DMS153 treated with DMSO at 0.1 percent for 48 hours (cell line): Measurements from ENCODE around the gene FHAD1.
"Not testable (repeated sequence)": the region's sequence is repeated elsewhere in the genome, so short reads cannot be mapped to it uniquely, and the experiment has no call there.

Experiments used
- DNase-seq: peaks from one replicate; lab custom pipeline; 2025; ENCODE audit not compliant: unreplicated experiment; lab: John Stamatoyannopoulos, UW

FHAD1 gene

DNA sequence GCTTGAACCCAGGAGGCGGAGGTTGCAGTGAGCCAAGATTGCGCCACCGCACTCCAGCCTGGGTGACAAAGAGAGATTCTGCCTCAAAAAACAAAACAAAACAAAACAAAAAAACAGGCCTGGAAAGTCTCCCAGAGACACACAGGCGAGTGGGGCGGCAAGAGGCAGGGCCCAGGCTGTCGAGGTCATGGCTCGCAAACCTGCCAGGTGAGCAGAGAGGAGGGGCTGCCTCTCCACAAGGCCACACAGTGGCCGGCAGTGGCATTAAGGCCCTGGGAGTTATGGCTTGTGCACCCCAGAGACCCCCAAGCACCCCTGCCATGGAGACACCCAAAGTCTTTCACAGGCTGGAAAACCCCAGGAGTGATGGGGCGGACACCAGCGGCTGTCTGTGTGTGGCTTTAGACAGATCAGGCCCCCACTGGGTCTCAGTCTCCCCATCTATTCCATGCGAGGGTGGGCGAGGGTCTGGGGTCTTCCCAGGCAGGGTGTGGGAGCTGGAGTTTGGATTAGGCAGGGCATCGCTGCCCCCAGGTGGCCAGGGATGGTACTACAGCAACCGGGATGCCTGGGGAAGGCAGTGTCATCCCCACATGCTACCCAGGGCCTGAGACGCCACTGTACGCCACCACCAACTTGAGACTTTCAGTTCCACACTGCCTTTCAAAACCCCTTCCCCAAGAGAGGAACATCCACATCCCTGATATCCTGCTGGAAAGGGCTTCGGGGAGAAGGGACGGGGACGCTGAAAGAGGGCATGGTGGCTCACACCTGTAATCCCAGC lies 184.0 kb downstream of the FHAD1 start:
- no peak for DNase-seq

DNA sequence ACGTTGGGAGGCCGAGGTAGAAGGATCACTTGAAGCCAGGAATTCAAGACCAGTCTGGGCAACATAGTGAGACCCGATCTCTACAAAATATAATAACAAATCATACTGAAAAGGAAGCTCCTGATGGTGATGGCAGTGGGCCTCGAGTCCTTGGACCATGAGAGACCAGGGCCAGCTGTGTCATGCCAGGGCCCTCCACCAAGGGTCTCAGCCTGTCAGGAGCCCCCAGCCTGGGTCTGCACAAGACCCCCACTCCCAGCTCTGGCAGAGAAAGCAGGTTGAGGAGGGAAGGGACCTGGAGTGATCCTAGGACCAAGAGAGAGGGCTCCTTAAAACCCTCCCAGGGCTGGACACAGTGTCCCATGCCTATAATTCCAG lies 184.5 kb downstream of the FHAD1 start:
- no peak for DNase-seq

DNA sequence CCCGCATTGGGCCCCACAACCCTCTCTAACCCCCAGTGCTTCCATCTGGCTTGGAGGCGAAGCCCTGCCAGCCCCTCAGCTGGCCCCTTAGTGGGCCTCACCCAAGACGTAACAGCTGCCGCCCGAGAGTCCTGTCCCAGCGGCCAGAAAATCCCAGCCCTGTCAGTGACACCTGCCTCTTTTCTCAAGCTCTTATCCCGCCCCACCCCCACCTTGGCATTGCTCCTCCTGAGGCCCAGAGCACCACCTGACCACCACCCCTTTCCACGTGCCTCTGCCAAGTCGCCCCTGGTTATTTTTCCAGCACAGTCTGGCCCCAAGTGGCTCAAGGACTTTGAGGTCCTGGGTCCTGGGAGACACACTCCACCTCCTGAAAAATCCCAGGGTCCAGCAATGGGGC lies 185.3 kb downstream of the FHAD1 start:
- no peak for DNase-seq

DNA sequence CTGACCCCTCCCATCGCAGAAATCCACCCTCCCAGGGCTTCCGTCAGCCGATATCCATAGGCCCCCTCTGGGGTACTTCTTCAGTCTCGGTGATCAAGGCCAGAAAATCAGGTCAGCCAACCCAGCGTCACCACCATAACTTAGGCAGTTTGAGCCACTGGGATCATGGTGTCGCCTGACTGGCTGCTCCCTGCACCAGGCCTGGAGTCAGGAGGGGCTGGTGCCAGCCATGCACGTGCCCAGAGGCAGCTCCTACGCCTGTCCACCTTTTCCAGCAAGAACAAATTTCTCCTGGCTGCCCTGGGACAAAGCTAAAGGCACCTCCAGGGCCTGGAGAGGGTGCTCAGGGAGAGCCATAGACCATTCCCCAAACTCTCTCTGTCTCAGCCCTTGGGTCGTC lies 186.4 kb downstream of the FHAD1 start:
- DNase-seq = no peak

DNA sequence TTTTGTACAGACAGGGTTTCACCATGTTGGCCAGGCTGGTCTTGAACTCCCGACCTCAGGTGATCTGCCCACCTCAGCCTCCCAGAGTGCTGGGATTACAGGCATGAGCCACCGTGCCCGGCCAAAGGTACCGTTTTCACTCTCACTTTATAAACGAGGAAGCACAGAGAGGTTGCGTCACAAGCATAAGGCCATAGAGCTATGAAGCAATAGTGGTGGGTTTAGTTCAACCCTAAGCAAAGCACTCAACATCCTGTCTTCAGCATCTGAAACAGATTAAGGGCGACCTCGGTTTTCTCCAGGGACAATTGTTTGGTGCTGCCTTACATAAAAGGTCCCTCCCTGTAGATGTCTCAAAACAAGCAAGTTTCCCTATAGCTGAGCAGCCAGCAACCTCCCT lies 187.7 kb downstream of the FHAD1 start:
- DNase-seq = not testable (repeated sequence)

DNA sequence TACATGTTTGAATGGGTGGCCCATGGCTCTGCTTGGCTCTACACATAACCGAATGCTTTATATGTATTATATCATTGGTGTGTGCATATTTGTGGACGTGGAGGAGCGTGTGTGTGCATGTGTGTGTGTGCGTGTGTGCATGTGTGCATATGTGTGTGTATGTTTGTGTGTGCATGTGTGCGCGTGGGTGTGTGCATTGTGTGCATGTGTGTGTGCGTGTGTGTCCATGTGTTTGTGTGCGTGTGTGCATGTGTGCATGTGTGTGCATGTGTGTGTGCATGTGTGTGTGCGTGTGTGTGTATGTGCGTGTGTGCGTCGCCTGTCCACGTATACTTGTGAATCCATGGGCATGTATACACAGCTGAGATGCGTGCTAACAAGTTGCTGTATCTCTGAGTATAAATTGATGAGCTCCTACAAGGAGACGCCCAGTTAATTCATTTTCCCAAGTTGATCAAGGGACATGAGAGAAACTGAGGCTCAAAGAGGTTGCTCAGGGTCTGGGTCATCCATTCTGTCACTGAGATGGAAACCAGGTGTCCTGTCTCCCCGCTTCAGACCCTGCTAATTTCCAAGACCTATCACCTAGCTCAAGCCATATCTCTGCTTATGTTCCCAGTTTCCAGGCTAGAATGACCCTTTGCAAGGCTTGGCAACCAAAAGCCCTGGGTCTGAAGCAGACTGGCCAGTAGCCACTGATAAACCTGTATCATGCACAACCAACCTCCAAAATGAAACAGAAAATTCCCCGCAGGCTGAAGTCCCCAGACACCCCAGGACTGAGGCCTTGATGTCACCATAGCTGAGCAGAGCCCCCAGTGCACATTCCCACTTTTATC lies 188.4 kb downstream of the FHAD1 start:
- DNase-seq = no peak

DNA sequence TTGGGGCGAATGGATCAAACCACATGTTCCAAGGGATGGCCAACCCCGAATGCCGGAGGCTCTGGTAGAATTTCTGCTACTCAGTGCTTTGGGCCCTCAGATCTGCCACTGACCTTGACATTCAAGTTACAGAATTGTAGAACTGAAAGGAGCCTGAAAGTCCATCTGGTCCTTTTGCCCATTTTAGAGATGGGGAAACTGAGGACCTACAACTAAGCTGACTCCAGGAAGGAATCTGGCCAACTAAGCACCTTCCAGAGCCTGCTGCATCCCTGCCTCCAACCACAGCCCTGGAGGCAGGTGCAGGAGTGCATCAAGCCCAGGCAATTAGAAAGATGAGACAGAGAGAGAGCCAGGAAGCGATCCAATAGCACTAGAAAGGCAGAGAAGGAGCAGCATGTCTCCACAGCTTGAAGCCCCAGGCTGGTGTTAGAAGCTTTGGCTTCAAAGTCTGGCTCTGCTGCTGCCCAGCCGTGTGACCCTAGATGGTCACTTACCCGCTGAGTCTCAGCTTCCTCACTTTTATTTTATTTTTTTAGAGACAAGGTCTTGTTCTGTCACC lies 189.9 kb downstream of the FHAD1 start:
- no peak for DNase-seq

DNA sequence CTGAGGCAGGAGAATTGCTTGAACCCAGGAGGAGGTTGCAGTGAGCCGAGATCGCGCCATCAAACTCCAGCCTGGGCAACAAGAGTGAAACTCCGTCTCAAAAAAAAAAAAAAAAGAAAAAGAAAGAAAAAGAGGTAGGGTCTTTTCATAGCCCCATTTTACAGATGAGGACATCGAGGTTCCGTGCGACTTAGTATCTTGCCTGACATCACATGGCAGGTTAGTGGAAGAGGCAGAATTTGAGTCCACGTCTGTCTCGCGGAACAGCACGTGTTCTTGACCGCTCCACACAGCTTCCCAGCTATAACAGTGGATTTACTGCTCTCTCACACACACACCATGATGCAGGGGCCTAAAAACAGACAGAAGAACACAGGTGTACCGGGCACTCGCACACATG lies 192.3 kb downstream of the FHAD1 start:
- DNase-seq = no peak

DNA sequence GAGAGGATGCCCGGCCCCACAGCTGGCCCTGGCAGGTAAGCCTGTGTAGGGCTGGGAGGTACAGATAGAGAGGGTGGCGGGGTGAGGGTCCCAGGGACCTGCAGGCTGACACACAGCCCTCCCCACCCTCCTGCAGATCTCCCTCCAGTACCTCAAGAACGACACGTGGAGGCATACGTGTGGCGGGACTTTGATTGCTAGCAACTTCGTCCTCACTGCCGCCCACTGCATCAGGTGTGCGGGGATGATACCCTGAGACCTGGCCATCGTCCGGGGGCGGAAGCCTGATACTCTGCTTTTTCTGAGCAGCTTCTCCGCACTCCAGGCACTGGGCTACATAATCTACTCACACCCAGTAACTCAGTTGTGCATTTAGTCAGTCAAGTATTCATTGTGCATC lies 193.3 kb downstream of the FHAD1 start:
- DNase-seq = no peak

DNA sequence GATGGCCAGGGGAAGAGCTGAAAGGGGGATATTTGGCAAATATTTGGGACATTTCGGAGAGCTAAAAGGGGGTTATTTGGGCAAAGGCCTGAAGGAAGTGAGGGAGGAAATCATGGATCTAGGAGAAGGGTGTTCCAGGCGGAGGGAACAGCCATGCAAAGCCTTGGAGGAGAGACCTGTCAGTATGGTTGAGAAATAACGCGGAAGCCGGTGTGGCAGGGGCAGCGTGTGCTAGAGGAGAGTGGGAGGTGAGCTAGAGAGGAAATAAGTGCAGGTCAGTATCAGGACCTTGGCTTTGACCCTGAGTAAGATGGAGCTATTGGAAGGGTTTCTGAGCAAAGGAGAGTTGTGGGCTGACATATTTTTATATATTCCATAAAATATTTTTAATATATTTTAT lies 194.2 kb downstream of the FHAD1 start:
- DNase-seq = no peak

DNA sequence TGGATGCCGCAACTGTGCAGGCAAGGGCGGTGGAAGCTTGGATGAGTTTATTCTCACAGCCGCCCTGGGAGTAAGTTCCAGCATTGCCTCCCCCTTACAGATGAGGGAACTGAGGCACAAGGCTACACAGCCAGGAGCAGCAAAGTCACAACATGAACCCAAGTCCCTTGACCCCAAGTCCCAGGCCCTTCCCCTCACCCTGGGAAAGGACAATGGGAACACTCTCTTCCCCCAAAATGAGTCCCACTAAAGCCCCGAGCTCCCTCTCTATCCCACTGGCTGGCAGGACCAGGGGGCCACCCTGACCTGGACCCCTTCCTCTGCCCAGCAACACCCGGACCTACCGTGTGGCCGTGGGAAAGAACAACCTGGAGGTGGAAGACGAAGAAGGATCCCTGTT lies 195.1 kb downstream of the FHAD1 start:
- no peak for DNase-seq

DNA sequence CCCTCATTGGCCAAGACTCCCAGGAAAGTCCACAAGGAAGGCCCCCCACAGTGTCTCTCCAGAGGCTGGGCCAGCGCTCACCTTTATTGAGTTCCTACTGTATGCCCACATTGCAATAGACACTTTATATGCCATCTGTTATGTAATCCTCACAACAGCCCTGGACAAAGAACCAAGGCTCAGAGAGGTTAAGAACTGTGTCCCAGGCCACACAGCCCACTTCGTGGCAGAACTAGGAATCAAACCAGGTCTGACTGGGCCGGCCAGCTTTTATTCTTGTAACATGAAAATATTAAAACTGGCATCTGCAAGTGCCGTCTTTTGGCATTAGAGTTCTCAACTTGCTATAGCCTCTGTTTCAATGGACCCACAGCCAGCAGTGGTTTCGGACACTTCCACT lies 195.7 kb downstream of the FHAD1 start:
- no peak for DNase-seq

DNA sequence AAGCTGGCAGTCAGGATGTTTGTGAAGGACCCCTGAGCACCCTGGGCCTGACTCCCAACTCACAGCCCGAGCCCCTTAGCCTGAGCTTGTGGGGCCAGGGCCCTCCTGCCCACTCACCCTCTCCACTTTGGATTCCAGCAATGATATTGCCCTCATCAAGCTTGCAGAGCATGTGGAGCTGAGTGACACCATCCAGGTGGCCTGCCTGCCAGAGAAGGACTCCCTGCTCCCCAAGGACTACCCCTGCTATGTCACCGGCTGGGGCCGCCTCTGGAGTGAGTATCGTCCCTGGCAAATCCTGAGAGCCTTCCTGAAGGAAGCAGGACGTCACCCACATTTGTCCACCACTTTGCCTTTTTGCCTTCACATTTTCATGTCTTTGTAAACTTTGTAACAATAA lies 196.3 kb downstream of the FHAD1 start:
- no peak for DNase-seq

DNA sequence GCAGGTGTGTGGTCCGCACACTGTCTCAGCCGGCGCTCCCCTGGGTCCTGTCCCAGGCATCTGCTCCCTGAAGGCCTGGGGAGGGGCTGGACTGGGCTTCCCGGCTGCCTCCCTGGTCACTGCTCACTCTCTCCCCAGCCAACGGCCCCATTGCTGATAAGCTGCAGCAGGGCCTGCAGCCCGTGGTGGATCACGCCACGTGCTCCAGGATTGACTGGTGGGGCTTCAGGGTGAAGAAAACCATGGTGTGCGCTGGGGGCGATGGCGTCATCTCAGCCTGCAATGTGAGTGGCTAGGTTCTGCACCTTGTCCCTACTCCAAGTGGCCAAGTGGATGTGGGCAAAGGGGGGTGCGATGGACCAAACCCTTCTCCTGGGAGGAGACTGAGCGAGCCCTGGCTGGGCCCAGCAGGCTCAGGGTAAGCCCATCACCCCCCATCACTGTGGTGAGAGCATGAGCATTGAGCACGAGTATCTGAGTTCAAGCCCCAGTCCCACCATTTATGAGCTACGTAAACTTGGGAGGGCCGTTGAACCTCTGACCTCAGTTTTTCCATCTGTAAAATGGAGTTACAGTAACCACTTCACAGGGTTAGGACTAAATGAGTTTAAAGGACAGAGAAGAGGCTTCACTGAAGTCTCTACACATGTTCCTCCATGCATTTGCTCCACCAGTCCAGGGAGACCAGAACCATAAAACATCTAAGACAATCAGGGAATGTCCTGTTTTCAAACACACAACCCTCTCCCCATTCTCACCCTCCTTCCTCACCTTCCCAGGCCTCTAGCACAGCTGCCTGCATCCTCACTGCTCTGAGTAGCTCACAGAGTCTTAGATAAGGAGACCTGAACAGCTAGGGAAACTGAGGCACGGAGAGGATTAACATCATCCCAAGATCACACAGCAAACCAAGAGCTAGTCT lies 197.7 kb downstream of the FHAD1 start:
- DNase-seq = no peak

DNA sequence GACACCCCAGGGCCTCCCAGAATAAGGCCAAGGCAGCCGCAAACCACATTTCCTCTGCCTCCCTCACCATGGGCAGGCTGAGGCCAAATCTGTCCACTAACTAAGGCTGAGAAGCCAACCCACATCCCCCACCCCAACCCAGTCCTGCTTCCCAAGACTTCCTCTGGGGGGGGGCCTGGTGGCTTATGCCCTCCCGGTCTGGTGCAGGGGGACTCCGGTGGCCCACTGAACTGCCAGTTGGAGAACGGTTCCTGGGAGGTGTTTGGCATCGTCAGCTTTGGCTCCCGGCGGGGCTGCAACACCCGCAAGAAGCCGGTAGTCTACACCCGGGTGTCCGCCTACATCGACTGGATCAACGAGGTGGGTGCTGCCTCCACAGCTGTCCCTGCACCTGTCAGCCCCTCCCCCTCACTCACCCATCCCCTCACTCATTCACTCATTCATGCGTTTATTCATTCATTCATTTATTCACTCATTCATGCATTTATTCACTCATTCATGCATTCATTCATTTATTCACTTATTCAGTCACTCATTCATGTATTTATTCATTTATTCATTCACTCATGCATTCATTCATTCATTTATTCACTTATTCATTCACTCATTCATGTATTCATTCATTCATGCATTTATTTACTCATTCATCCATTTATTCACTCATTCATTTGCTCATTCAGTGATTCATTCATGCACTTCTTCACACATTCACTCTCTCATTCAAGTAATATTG lies 198.5 kb downstream of the FHAD1 start:
- no peak for DNase-seq

DNA sequence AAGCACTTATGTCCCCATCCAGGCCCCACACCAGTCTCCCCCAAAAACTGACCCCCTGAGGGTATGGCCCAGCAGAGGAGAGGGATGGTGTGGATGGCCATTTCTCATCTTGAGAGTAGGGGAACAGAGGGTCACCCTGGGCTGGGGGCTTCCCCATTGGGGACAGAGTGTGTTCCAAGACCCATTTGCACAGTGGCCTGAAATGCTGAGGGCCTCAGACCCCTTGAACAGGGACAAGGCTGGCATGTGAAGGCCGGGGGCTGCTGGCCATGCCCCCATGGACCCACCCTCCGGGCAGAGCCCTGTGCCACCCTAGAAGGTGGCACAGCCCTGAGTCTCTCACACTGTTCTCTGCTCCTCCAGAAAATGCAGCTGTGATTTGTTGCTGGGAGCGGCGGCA lies 199.2 kb downstream of the FHAD1 start:
- no peak for DNase-seq
